Calu3 (cell line): Measurements from ENCODE around the gene TLE6. TPM values are rescaled to one million over a fixed set of nuclear protein-coding genes. Genes with fewer than 3 reads are reported as not detected.

Source experiments
- BruUV-seq: library from RNA; stranded (reverse); fragments of 400-500 nt; replicated peaks from 2 replicates; lab custom pipeline; 2021; lab: Mats Ljungman, UMichigan
- CTCF ChIA-PET: fragments of 300-600 bp; sonication (Branson Sonifier 250); formaldehyde crosslinking; loops from one replicate; lab custom pipeline; 2022; ENCODE audit warnings: antibody characterized with exemption; lab: Charles Lee
- DNase-seq: peaks from one replicate; pipeline ENCODE4 v3.0.0; 2022
- H3K27ac Mint-ChIP-seq: one replicate; pipeline ENCODE4 v1.8.0; 2022; ENCODE audit warnings: mixed read lengths; ENCODE audit not compliant: unreplicated experiment
- H3K27me3 Mint-ChIP-seq: one replicate; pipeline ENCODE4 v1.8.0; 2022; ENCODE audit warnings: mixed read lengths; ENCODE audit not compliant: unreplicated experiment
- H3K36me3 Mint-ChIP-seq: one replicate; pipeline ENCODE4 v1.8.0; 2022; ENCODE audit warnings: mild to moderate bottlenecking, moderate library complexity, mixed read lengths; ENCODE audit not compliant: insufficient read depth, unreplicated experiment
- H3K4me1 Mint-ChIP-seq: one replicate; pipeline ENCODE4 v1.8.0; 2022; ENCODE audit warnings: mild to moderate bottlenecking, low read depth, mixed read lengths; ENCODE audit not compliant: unreplicated experiment
- H3K4me3 Mint-ChIP-seq: one replicate; pipeline ENCODE4 v1.8.0; 2022; ENCODE audit warnings: mild to moderate bottlenecking, low read depth, moderate library complexity, mixed read lengths; ENCODE audit not compliant: unreplicated experiment
- H3K9me3 Mint-ChIP-seq: one replicate; pipeline ENCODE4 v1.8.0; 2022; ENCODE audit warnings: low read depth, mixed read lengths; ENCODE audit not compliant: unreplicated experiment
- CTCF ChIP-seq: fragments of 200-600 bp; IDR thresholded peaks from one replicate; pipeline ENCODE4 v1.8.0; 2022; ENCODE audit warnings: antibody characterized with exemption; ENCODE audit not compliant: unreplicated experiment
- intact Hi-C: fragments of 100-400 bp; cut with micrococcal nuclease; formaldehyde crosslinking; loops from one replicate; pipeline ENCODE4 v1.10.0; 2022; ENCODE audit not compliant: unreplicated experiment
- total RNA-seq: library from RNA; stranded (reverse); gene quantifications from 2 replicates; pipeline ENCODE4 v1.2.3, GENCODE V29; 2022

Gene TLE6
- total RNA-seq, 1 experiment from 2014 or later: 2.1 TPM

GRCh38 chr19:3025549-3025886, 48.2 kb downstream of the TLE6 start:
- peaks cover 24% of the 10 kb centered on the region for H3K27me3 Mint-ChIP-seq
- H3K36me3 Mint-ChIP-seq: no peaks in the 10 kb centered on the region
- DNase-seq: no peak
- no TSS peak for BruUV-seq
- TF ChIP-seq CTCF: no peak
- no peak overlapping the region for H3K27ac Mint-ChIP-seq
- no peak overlapping the region for H3K4me3 Mint-ChIP-seq
- CTCF ChIA-PET: no interaction called here
- peaks cover 5% of the 10 kb centered on the region for H3K4me1 Mint-ChIP-seq
- no peaks in the 10 kb centered on the region for H3K9me3 Mint-ChIP-seq
- intact Hi-C loops: no loop called here

- no peak overlapping the region for H3K27ac Mint-ChIP-seq
- TF ChIP-seq CTCF: no peak
- no peak for DNase-seq
- H3K9me3 Mint-ChIP-seq: no peaks in the 10 kb centered on the region
- peaks cover 18% of the 10 kb centered on the region for H3K4me1 Mint-ChIP-seq
- BruUV-seq: no TSS peak
- H3K27me3 Mint-ChIP-seq: peaks cover 36% of the 10 kb centered on the region
- CTCF ChIA-PET: no interaction called here
- H3K36me3 Mint-ChIP-seq: no peaks in the 10 kb centered on the region
- no peak overlapping the region for H3K4me3 Mint-ChIP-seq
- intact Hi-C loops: no loop called here
These were observed 49.4 kb downstream of the TLE6 start for GRCh38 chr19:3026768-3027167.

GRCh38 chr19:3027292-3027691, 49.9 kb downstream of the TLE6 start:
- Mint-ChIP-seq H3K4me3 (no peak overlapping the region), H3K27me3 (peaks cover 41% of the 10 kb centered on the region), H3K9me3 (no peaks in the 10 kb centered on the region), H3K36me3 (no peaks in the 10 kb centered on the region), H3K27ac (no peak overlapping the region), H3K4me1 (peaks cover 20% of the 10 kb centered on the region)
- intact Hi-C loops: no loop called here
- BruUV-seq: no TSS peak
- DNase-seq: no peak
- TF ChIP-seq CTCF: no peak
- CTCF ChIA-PET: no interaction called here

- TF ChIP-seq CTCF: no peak
- Mint-ChIP-seq H3K27ac (no peak overlapping the region), H3K36me3 (no peaks in the 10 kb centered on the region), H3K9me3 (no peaks in the 10 kb centered on the region), H3K4me1 (peaks cover 20% of the 10 kb centered on the region), H3K4me3 (no peak overlapping the region), H3K27me3 (peaks cover 48% of the 10 kb centered on the region)
- intact Hi-C loops: no loop called here
- CTCF ChIA-PET: interaction anchor here (0.8 kb wide), 1 partner anchor 15 kb away, joined by 3 read pairs; no protein-coding TSS in a partner anchor
- BruUV-seq: no TSS peak
- no peak for DNase-seq
These were observed 50.6 kb downstream of the TLE6 start for GRCh38 chr19:3027981-3028304.
